ENCODE results near the gene SMAD7.

GRCh38 chr18:48925491-48925780, 25.3 kb downstream of the SMAD7 start:
- no peak for TF ChIP-seq POLR2A (IDR thresholded peaks at IDR 0.05; ENCODE audit: low read length)
- no peak for TF ChIP-seq GATA1 (IDR thresholded peaks at IDR 0.05; ENCODE audit: low read depth, low read length)
